GM19395 (cell line): Measurements from ENCODE around the gene ECE1.
"Not testable (repeated sequence)": the region's sequence is repeated elsewhere in the genome, so short reads cannot be mapped to it uniquely, and the experiment has no call there.

Experiments
- ATAC-seq: cut with Tn5 transposase; IDR thresholded peaks from one replicate; pipeline ENCODE4 v1.9.1; 2021; ENCODE audit warnings: mild to moderate bottlenecking, moderate library complexity; ENCODE audit not compliant: unreplicated experiment

Gene ECE1

DNA sequence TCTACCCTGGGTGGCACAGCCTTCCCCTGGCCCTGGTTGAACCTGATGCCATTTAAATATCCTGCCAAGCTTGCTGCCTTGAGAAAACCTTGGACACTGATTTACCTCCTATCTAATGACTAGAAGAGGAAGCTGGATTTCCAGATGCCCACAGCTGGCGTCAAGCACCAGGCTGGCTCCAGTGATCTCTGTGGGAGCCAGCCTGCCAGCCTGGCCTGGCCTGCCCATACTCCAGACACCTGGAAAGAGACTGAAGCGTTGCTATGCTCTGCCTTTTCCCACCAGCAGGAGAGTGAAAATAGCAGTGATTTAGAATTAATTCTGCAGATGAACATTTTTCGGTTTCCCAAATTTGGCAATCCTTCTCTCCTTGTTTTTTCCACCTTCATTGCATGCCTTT, 102.0 kb downstream of the ECE1 start:
- no peak for ATAC-seq

DNA sequence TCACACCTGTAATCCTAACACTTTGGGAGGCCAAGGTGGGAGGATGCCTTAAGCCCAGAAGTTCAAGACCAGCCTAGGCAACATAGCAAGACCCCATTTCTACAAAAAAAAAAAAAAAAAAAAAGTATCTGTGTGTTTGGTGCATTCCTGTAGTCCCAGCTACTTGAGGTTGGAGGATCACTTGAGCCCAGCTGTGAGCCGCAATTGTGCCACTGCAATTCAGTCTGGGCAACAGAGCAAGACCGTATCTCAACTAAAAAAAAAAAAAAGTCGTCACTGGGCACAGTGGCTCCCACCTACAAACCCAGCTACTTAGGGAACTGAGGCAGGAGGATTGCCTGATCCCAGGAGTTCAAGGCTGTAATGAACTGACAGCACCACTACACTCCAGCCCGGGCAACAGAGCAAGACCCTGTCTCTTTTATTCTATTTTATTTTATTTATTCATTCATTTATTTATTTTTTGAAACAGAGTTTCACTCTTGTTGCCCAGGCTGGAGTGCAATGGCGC, 105.0 kb downstream of the ECE1 start:
- ATAC-seq: no peak

DNA sequence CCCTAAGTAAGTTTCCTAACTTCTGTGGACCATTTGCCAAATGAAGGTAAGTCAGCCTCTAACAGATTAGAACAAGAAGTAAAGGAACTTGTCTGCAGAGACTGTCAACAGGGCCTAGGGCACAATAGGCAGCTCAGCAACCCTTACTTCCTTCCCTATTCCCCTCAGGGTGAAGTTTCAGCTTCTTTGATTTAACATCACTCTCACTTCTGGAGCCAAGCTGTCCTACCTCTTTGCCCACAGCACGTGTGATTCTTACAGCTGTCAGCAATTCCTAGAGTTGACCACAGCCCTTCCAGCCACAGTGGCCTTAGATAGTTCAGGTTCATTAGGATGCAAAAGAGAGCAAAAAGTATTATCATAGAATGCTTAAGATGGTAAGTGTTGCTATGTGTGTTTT, 106.0 kb downstream of the ECE1 start:
- no peak for ATAC-seq

DNA sequence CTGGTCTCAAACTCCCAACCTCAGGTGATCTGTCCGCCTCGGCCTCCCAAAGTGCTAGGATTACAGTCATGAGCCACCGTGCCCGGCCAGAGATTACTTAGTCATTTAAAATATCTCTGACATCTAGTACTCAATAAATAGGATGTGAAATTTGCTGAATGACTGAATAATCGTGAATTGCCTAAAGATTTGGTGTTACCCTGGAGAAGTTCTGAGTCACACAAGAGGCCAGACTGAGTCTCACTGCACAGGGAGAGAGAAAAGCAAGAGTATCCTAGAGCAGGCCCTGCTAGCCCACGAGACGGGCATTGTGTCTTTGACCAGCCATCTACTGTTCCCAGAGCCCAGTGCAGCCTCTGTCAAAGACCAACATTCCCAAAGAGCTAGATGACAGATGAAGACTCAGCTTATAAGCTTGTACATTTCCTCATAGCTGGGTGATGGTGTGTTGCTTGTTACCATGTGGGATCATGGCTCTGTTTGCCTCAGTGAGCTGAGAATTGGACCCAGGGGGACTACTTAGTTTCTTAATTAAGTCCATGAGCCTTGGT, 108.0 kb downstream of the ECE1 start:
- no peak for ATAC-seq

DNA sequence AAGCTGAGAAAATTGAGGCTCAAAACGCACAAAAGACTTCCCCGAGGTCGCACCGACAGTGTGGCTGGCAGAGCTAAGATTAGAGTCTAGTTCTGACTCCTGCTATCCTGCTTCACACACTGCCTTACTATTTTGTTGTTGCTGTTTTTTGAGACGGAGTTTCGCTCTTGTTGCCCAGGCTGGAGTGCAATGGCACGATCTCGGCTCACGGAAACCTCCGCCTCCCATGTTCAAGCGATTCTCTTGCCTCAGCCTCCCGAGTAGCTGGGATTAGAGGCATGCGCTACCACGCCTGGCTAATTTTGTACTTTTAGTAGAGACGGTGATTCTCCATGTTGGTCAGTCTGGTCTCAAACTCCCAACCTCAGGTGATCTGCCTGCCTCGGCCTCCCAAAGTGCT, 112.0 kb downstream of the ECE1 start:
- ATAC-seq: not testable (repeated sequence)

DNA sequence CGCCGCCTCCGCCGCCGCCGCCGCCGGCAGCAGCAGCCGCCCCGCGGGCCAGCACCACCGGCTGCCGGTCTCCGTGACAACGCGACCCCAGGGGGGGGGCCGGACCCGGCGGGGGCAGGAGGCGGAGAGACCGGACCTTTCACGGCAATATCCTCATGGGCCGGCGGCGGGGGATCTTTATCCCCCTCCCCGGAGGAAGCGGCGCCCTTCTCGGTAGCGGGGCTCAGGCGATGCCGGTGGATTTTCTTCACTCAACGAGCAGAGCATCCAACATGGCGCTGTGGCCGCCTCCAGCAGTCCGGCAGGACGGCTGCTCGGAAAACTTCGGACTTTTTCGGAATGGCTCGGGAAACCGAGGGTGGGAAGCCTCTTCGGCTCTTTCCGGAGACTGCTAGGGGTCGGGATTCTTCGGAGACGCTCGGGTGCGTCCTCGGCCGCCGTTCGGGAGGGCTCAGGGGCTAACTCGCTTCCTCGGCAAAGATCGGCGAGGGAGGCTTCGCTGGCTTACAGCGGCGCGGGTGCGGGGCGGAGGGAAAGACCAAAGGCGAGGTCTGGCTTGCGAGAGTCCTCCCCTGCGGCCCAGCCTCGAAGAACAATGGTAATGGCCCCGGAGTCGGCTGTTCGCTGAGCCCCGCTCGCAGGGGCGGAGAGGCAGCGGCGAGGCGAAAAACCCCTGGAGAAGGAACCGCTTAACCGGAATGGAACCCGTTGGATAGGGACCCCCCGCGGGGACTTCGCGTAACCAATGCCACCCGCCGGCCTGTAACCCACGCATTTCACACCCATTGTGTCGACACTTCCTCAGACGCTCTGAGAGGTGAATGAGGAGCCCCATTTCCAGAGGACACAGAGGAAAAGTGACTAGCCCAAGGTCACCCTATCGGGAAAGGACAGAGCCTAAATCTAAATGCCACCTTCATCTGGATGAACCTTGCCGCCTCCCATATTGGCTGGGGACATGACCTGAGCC, 113.4 kb downstream of the ECE1 start, which contains the start of gene EIF4G3:
Gene EIF4G3 (minus strand): TSS at position 312 of the 970 bp plus-strand sequence. CDS start 174,155 bp downstream, outside the sequence.
- ATAC-seq: peak; percentile 88

DNA sequence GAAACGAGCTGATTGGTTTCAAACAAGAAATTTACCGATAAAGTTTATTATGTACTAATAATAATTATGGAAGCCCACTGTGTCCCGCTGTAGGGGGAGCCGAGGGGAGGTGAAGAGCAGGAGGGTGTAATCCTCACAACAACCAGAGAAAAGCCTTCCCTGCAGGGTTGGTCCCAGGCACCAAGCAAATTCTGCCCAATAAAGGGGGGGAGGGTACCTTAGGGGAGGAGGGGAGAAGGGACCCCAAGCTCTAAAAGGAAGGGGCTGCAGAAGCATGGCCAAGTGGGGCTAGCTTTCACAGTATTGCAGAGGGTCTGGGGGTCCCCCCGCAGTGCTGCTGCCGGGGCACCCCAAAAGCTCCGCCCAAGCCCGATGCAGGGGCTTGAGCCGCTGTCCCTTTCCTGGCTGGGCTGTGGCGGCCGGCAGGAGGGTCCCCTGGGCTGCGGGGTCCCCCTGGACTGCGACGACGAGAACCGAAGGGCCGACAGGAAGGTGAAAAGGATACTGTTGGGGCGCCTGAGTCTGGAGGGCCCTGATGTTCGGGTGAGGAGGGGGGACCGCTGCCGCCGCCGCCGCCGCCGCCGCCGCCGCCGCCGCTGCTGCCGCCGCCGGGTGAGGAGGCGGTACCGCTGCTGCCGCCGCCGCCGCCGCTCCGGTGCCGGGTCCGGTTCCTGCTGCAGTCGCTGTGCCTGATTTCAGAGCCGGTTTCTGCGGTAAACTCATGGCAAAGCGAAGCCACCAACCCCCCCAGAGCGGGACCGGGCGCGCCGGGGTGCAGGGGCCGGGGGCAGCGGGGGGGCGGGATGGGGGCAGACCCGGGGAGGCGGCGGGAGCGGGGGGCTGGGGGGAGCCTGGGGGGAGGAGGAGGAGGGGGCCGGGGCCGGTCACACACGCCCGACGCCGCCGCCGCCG, 114.3 kb downstream of the ECE1 start:
- peak; percentile 25 for ATAC-seq

DNA sequence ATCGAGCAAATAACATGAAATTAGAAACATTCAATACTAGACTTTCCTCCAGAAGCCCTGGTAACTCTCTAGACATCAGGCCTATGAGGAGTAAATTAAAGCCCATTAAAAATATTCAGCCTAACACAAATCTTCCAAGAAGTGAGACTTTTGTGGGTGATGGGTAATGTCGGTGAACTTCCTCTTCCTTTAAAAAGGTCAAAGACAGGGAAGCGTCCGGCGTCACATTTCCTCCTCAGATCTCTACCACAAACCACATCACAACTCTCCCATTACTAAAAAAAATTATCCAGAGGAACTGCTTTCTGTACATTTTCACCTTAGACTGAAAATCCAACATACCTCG, 115.0 kb downstream of the ECE1 start:
- no peak for ATAC-seq

DNA sequence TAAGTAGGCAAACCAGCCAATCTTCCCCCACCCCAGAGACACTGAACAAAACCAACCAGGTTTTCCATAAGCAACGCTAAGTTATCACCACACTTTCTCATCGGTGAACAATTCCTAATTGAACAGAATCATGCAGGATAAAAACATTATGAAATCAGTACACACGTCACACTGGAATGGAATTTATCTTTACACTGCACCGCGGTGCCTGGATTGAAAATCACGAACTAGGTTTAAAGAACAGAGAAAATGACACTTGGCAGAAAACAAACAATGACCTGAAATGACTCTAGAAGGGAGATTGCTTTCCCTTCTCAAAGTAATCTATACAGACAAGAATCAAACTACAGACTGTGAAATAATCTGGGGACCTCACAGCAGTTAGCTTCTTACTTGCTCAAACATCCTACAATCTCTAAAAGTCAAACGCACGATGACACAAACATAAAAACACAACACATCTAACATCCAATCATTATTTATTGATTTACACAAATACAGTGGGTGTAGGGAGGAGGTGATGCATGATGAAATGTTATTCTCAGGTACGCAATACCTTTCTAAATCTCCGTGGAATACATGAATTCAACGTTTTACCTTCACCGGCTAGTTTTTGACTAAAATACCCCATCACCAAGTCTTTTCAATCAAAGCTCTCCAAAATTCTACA, 115.5 kb downstream of the ECE1 start:
- ATAC-seq: no peak

DNA sequence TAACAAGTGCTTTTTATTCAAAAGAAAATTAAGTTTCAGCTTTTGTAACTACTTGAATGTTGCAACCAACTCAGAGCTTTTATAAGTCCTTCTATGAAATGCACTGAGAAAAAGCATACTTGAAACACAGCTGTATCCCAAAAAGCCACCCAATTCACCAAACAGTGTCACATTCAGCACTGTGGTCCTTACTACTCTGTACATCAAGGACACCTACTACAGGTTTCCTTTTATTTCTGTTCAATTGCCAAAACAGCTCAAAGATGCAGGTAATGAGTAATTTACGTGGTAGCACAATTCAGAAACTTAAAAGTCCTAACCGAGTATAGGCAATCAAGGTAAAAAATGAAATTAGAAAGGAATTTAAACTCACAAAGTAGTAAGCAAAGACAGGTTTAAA, 116.0 kb downstream of the ECE1 start:
- ATAC-seq: no peak

DNA sequence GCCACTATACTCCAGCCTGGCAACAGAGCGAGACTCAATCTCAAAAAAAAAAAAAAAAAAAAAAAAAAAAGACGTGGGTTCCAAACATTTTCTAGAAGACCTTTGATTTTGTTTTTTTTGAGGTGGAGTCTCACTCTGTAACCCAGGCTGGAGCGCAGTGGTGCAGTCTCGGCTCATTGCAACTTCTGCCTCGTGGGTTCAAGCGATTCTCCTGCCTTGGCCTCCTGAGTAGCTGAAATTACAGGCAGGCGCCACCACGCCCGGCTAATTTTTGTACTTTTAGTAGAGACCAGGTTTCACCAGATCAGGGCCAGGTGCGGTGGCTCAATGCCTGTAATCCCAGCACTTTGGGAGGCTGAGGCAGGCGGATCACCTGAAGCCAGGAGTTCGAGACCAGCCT, 117.2 kb downstream of the ECE1 start:
- ATAC-seq: not testable (repeated sequence)

DNA sequence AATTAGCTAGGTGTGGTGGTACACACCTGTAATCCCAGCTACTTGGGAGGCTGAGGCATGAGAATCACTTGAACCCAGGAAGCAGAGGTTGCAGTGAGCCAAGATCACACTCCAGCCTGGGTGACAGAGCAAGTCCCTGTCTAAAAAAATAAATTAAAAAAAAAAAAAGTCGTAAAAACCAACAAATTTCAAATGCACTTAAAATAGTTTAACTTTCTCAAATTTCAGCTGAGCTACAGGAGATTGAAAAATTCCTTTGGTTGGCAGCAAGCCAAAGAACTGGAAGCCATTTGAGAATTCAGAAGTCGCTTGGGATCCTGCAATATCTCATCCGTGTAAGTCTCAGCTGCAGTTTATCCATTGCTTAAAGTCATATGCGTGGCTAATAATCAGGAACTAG, 119.4 kb downstream of the ECE1 start:
- ATAC-seq: not testable (repeated sequence)

DNA sequence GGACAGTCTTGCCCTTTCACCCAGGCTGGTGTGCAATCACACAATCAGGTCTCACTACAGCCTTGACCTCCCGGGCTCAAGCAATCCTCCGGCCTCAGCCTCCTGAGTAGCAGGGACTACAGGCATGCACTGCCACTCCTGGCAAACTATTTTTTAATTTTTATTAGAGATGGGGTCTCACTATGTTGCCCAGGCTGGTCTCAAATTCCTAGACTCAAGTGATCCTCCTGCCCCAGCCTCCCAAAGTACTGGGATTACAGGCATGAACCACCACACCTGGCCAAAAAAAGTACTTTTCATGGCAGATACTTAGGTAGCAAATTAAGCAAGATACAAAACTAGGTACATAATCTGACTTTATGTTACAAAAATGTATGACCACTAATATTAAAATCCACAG, 121.8 kb downstream of the ECE1 start:
- ATAC-seq: no peak
